Heart left ventricle (tissue), 13 donors: ENCODE measurements around the gene MYH15.

ENCODE experiments used
- POLR2A ChIP-seq, 2 donors: fragments of 450-650 bp; IDR thresholded peaks; one replicate each; pipeline ENCODE4 v1.6.1; 2017; ENCODE audit warnings: antibody characterized with exemption in 2 of 2, mild to moderate bottlenecking in 2 of 2, moderate library complexity in 2 of 2
- TF ChIP-seq, protein P1 (sequence below), 12 donors: fragments of 200-600 bp; sonication (generic) in 4 of 12; IDR thresholded peaks; one replicate each; pipeline versions ENCODE4 v1.5.0 to v1.8.0; 2018 to 2022; ENCODE audit warnings: antibody characterized with exemption in 12 of 12, mild to moderate bottlenecking in 5 of 12
- donor health status: ischemic (EF 13 %, LVEDD 7.1; RV severe dilation, severe dysfunction).
- donor health status: DM: no; HTN: yes; CAD: no.
- donor health status: DM: no; HTN: no; CAD: no.
- donor health status: ischemic (EF 25% LVEDD 6.9; RV normal size, moderate dysfunction).
- donor health status: ischemic (EF 25% LVEDD 5.7; RV mildly dilated, moderate dysfunction).
- donor health status: ischemic (EF 35%, LVEDD 5.7; RV mildly dilated, moderate dysfunction).
- donor health status: nonischemic (EF 11% LVEDD 7.7; RV severe dilation, severe dysfunction).
- donor health status: DM: yes; HTN: yes; CAD: no.
- donor health status: PGD.
- donor health status: ischemic (EF 29% LVEDD 5.4; RV normal size, mild dysfunction).
- donor health status: nonischemic (EF 23%, LVEDD 6.1; RV moderate dilation, normal function).

DNA sequence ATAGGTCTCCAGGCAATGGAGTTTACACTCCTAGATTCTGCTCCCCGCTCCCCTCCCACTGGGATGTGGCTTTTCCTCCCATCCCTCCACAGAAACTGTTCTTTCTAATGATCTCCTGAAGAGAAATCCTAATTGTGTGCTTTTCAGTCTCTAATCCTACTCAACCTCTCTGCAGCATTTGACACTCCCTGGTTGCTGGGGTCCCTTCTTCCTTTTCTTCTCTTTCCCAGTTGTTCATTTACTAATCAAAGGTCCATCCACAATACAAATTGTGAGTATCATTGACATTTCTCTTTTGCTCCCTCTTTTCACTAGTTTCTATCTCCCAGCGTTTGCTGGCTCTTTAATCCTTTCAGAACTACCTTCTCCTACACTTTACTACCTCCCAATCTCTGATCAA, 6.5 kb upstream of the MYH15 start:
- TF ChIP-seq, protein P1, sequence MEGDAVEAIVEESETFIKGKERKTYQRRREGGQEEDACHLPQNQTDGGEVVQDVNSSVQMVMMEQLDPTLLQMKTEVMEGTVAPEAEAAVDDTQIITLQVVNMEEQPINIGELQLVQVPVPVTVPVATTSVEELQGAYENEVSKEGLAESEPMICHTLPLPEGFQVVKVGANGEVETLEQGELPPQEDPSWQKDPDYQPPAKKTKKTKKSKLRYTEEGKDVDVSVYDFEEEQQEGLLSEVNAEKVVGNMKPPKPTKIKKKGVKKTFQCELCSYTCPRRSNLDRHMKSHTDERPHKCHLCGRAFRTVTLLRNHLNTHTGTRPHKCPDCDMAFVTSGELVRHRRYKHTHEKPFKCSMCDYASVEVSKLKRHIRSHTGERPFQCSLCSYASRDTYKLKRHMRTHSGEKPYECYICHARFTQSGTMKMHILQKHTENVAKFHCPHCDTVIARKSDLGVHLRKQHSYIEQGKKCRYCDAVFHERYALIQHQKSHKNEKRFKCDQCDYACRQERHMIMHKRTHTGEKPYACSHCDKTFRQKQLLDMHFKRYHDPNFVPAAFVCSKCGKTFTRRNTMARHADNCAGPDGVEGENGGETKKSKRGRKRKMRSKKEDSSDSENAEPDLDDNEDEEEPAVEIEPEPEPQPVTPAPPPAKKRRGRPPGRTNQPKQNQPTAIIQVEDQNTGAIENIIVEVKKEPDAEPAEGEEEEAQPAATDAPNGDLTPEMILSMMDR (IDR thresholded peaks at IDR 0.05): no peak
- no peak for TF ChIP-seq POLR2A (IDR thresholded peaks at IDR 0.05)
